ENCODE results near the gene NEURL1. TPM values are rescaled to one million over a fixed set of nuclear protein-coding genes. Genes with fewer than 3 reads are reported as not detected.

The NEURL1 gene
- total RNA-seq, 1 donor from 2014 or later: 1.2 TPM

Other genes with a start within 250 kb of the NEURL1 start
- not detected for gene RPEL1, start 247.8 kb upstream of the NEURL1 start, total RNA-seq
- 2.0 TPM for gene INA, start 216.6 kb upstream of the NEURL1 start, total RNA-seq
- gene PCGF6, start 142.6 kb upstream of the NEURL1 start, total RNA-seq: 6.3 TPM
- 1.6 TPM for gene TAF5, start 125.7 kb upstream of the NEURL1 start, total RNA-seq
- gene ATP5MK, start 97.2 kb upstream of the NEURL1 start, total RNA-seq: 344 TPM
- gene PDCD11, start 97.1 kb upstream of the NEURL1 start, total RNA-seq: 47.2 TPM
- gene CALHM2, start 41.3 kb upstream of the NEURL1 start, total RNA-seq: 25.1 TPM
- gene CALHM1, start 34.8 kb upstream of the NEURL1 start, total RNA-seq: not detected
- not detected for gene CALHM3, start 14.5 kb upstream of the NEURL1 start, total RNA-seq

All from ureter (tissue), 1 donor.